ENCODE measurements around the gene AFAP1.
A peak's percentile ranks its signal among the peaks of the same experiment; 100 is the strongest.

The AFAP1 gene

GRCh38 chr4:7845493-7846128 is 94.0 kb downstream of the AFAP1 start:
- no peak for DNase-seq (ENCODE audit: low read depth in 1 of 2, low spot score in 1 of 2)

- DNase-seq (ENCODE audit: low read depth in 1 of 2, low spot score in 1 of 2) = no peak
These were observed 95.1 kb downstream of the AFAP1 start for GRCh38 chr4:7844594-7844991.

- peak; percentile 51 to 58 for DNase-seq (ENCODE audit: low read depth in 1 of 2, low spot score in 1 of 2)
These were observed 95.6 kb downstream of the AFAP1 start for GRCh38 chr4:7843831-7844593.

GRCh38 chr4:7842384-7843279 is 97.0 kb downstream of the AFAP1 start:
- no peak for DNase-seq (ENCODE audit: low read depth in 1 of 2, low spot score in 1 of 2)

GRCh38 chr4:7841894-7842293 is 97.8 kb downstream of the AFAP1 start:
- no peak for DNase-seq (ENCODE audit: low read depth in 1 of 2, low spot score in 1 of 2)

- no peak for DNase-seq (ENCODE audit: low read depth in 1 of 2, low spot score in 1 of 2)
These were observed 98.6 kb downstream of the AFAP1 start for GRCh38 chr4:7841071-7841470.

GRCh38 chr4:7839856-7840255 is 99.8 kb downstream of the AFAP1 start:
- no peak for DNase-seq (ENCODE audit: low read depth in 1 of 2, low spot score in 1 of 2)

- DNase-seq (ENCODE audit: low read depth in 1 of 2, low spot score in 1 of 2) = no peak
These were observed 101.4 kb downstream of the AFAP1 start for GRCh38 chr4:7838136-7838782.

GRCh38 chr4:7837597-7838135 is 102.0 kb downstream of the AFAP1 start:
- no peak for DNase-seq (ENCODE audit: low read depth in 1 of 2, low spot score in 1 of 2)

GRCh38 chr4:7831858-7832730 is 107.6 kb downstream of the AFAP1 start:
- DNase-seq (ENCODE audit: low read depth in 1 of 2, low spot score in 1 of 2) = no peak

- peak in 1 of 2 donors; percentile 38 for DNase-seq (ENCODE audit: low read depth in 1 of 2, low spot score in 1 of 2)
These were observed 108.3 kb downstream of the AFAP1 start for GRCh38 chr4:7831330-7831729.

GRCh38 chr4:7830747-7831146 is 108.9 kb downstream of the AFAP1 start:
- no peak for DNase-seq (ENCODE audit: low read depth in 1 of 2, low spot score in 1 of 2)

- DNase-seq (ENCODE audit: low read depth in 1 of 2, low spot score in 1 of 2) = no peak
These were observed 109.7 kb downstream of the AFAP1 start for GRCh38 chr4:7829652-7830580.

GRCh38 chr4:7828793-7829301 is 110.8 kb downstream of the AFAP1 start:
- no peak for DNase-seq (ENCODE audit: low read depth in 1 of 2, low spot score in 1 of 2)

- peak; percentile 22 to 26 for DNase-seq (ENCODE audit: low read depth in 1 of 2, low spot score in 1 of 2)
These were observed 111.5 kb downstream of the AFAP1 start for GRCh38 chr4:7828011-7828720.

GRCh38 chr4:7827566-7827965 is 112.1 kb downstream of the AFAP1 start:
- DNase-seq (ENCODE audit: low read depth in 1 of 2, low spot score in 1 of 2) = no peak

- DNase-seq (ENCODE audit: low read depth in 1 of 2, low spot score in 1 of 2) = no peak
These were observed 112.8 kb downstream of the AFAP1 start for GRCh38 chr4:7826909-7827306.

All from activated T-helper 1 cell treated with anti-CD3 and anti-CD28 coated beads, Interleukin-2, amount 50 U/mL, for 16 hours (primary cell).